ENCODE results near the gene TNFSF10. TPM values are rescaled to one million over a fixed set of nuclear protein-coding genes. Genes with fewer than 3 reads are reported as not detected.
"Not testable (repeated sequence)": the region's sequence is repeated elsewhere in the genome, so short reads cannot be mapped to it uniquely, and the experiment has no call there.

The TNFSF10 gene
- total RNA-seq, 2 donors from 2014 or later, result 57.2 to 118 TPM

- DNase-seq, result no peak
- TF ChIP-seq CTCF (IDR thresholded peaks at IDR 0.05), result no peak
- no peaks in the 10 kb centered on the region for H3K9me3 ChIP-seq
- H3K4me1 ChIP-seq, result no peaks in the 10 kb centered on the region
- intact Hi-C loops (cut with DNase I), result no loop called here
- no peaks in the 10 kb centered on the region for H3K36me3 ChIP-seq
- no peak overlapping the region for H3K4me3 ChIP-seq
- no peaks in the 10 kb centered on the region for H3K27me3 ChIP-seq
- H3K27ac ChIP-seq, result no peak overlapping the region
- H3K9ac ChIP-seq (ENCODE audit: low read depth in 2 of 2, low read length in 2 of 2), result no peak overlapping the region
Observed at GRCh38 chr3:172530101-172530561, 6.9 kb upstream of the TNFSF10 start.

- DNase-seq, result no peak
- Histone ChIP-seq H3K9ac (ENCODE audit: low read depth in 2 of 2, low read length in 2 of 2) (no peak overlapping the region), H3K9me3 (no peaks in the 10 kb centered on the region), H3K36me3 (no peaks in the 10 kb centered on the region), H3K27me3 (no peaks in the 10 kb centered on the region), H3K27ac (no peak overlapping the region), H3K4me3 (no peak overlapping the region), H3K4me1 (no peaks in the 10 kb centered on the region)
- intact Hi-C loops (cut with DNase I), result no loop called here
- no peak for TF ChIP-seq CTCF (IDR thresholded peaks at IDR 0.05)
Observed at GRCh38 chr3:172528677-172529076, 5.4 kb upstream of the TNFSF10 start.

GRCh38 chr3:172527306-172527705, 4.1 kb upstream of the TNFSF10 start:
- TF ChIP-seq CTCF (IDR thresholded peaks at IDR 0.05), result no peak
- H3K9me3 ChIP-seq, result no peaks in the 10 kb centered on the region
- intact Hi-C loops (cut with DNase I), result no loop called here

GRCh38 chr3:172525116-172525613, 1.9 kb upstream of the TNFSF10 start:
- intact Hi-C loops (cut with DNase I), result no loop called here
- H3K27me3 ChIP-seq, result no peaks in the 10 kb centered on the region
- no peaks in the 10 kb centered on the region for H3K4me1 ChIP-seq
- no peaks in the 10 kb centered on the region for H3K36me3 ChIP-seq
- TF ChIP-seq CTCF (IDR thresholded peaks at IDR 0.05), result no peak
- no peak overlapping the region for H3K27ac ChIP-seq
- no peak for DNase-seq
- no peak overlapping the region for H3K9ac ChIP-seq (ENCODE audit: low read depth in 2 of 2, low read length in 2 of 2)
- H3K4me3 ChIP-seq, result no peak overlapping the region
- H3K9me3 ChIP-seq, result no peaks in the 10 kb centered on the region

More at GRCh38 chr3:172527306-172527705, 4.1 kb upstream of the TNFSF10 start:
- no peak for DNase-seq
- Histone ChIP-seq H3K4me1 (no peaks in the 10 kb centered on the region), H3K4me3 (no peak overlapping the region), H3K27ac (no peak overlapping the region), H3K9ac (ENCODE audit: low read depth in 2 of 2, low read length in 2 of 2) (no peak overlapping the region), H3K36me3 (no peaks in the 10 kb centered on the region), H3K27me3 (no peaks in the 10 kb centered on the region)

GRCh38 chr3:172524611-172525010, 1.4 kb upstream of the TNFSF10 start:
- intact Hi-C loops (cut with DNase I), result no loop called here

GRCh38 chr3:172521837-172522726, 1.1 kb downstream of the TNFSF10 start:
- Histone ChIP-seq H3K4me1 (peaks cover 13% of the 10 kb centered on the region), H3K9ac (ENCODE audit: low read depth in 2 of 2, low read length in 2 of 2) (peak overlapping the region; percentile 79 to 100)
- intact Hi-C loops (cut with DNase I), result not testable (repeated sequence)

More at GRCh38 chr3:172524611-172525010, 1.4 kb upstream of the TNFSF10 start:
- Histone ChIP-seq H3K27ac (no peak overlapping the region), H3K9me3 (no peaks in the 10 kb centered on the region), H3K4me3 (no peak overlapping the region), H3K27me3 (no peaks in the 10 kb centered on the region), H3K36me3 (no peaks in the 10 kb centered on the region), H3K4me1 (no peaks in the 10 kb centered on the region), H3K9ac (ENCODE audit: low read depth in 2 of 2, low read length in 2 of 2) (no peak overlapping the region)
- no peak for DNase-seq
- no peak for TF ChIP-seq CTCF (IDR thresholded peaks at IDR 0.05)

More at GRCh38 chr3:172521837-172522726, 1.1 kb downstream of the TNFSF10 start:
- DNase-seq, H3K27me3 ChIP-seq, H3K9me3 ChIP-seq, H3K36me3 ChIP-seq: not testable (repeated sequence)
- Histone ChIP-seq H3K27ac (peak overlapping the region; percentile 88), H3K4me3 (peak overlapping the region; percentile 46)

All from colonic mucosa (tissue), 4 donors.